Activated CD8-positive, alpha-beta memory T cell treated with anti-CD3 and anti-CD28 coated beads for 24 hours (primary cell): Measurements from ENCODE around the gene B3GLCT.

ENCODE experiments used
- DNase-seq: peaks from one replicate; pipeline ENCODE4 v3.0.0-alpha.2; 2020

The B3GLCT gene

GRCh38 chr13:31224963-31225559 lies 25.3 kb downstream of the B3GLCT start:
- no peak for DNase-seq

- DNase-seq: no peak
Observed at GRCh38 chr13:31225998-31226675, 26.4 kb downstream of the B3GLCT start.

- no peak for DNase-seq
Observed at GRCh38 chr13:31227063-31227462, 27.3 kb downstream of the B3GLCT start.

GRCh38 chr13:31227870-31228269 lies 28.1 kb downstream of the B3GLCT start:
- no peak for DNase-seq

- no peak for DNase-seq
Observed at GRCh38 chr13:31234729-31235128, 35.0 kb downstream of the B3GLCT start.

DNA sequence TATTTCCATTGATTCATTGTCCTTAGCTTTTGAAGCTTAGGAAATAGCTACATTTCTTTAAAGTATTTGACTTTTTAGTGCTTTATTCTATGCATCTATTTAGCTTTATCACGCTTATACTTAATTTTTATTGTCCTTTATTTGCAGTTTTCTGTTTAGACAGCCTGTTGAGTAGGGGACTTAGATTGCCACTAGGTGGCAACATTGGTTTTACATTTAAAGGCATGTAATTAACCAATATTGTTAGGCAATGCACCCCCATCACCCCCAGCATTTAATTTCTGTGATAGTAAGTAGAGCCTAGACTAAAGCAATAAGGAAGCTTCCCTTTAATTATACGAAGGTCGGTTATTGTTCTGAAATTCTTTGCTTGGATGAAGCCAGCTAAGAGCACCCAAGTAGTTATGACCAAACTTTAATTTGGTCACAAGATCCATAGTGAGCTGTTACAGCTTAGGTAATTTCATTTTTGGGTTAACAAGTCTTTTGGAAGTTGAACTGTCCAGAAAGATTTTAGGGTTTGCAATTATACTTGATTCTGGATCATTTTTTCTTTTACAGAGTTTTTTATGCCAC lies 36.5 kb downstream of the B3GLCT start:
- no peak for DNase-seq

DNA sequence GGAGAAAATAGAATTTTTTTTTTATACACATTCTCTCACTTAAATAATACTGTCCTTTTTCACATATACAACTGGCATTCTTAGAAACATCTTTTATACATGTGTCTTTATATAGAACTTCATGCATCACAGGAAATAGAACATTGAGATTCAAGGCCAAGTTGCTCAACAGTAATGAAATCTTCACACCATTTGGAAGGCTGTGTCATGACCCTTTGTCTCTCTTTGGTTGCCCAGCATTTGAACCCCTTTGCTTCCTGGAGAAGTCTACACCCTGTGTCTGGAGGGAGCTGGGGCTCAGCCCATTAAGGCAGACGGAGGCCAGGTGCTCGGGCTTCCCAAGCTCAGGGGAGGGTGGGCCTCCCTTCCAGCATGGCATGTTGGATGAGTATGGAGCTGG lies 41.1 kb downstream of the B3GLCT start:
- DNase-seq: no peak

DNA sequence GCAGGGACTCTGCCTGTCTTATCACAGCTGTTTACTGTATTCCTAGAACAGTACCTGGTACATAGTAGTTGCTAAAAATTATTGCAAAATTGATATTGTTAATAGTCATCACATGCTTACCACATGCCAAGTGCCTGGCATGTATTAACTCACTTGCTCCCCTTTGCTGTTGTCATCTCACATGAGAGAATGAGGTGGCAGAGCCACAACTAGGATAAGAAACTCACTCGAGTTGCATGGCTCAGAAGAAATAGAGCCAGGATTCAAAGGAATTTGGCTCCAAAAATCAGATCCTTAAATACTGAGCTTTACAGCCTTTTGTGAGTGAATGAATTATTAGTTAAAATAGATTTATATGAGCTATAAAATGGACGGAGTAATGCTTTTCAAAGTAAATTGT lies 42.6 kb downstream of the B3GLCT start:
- no peak for DNase-seq

DNA sequence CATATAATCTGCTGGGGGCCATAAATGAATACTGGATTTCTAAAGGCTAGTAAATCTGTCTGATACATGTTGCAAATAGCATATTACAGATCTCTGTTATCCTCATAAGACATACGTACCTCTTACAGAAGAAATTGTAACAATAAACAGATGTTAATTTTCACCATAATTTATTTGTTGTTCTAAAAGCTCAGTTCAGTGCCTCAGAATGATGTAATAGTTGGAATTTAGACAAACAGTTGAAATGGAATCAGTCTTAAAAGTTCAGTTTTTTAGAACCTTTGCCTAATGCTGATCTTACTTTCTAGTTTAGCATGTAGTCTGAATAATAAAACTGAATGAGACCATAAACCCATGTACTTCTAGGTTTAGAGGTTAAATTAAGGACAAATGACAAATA lies 43.1 kb downstream of the B3GLCT start:
- no peak for DNase-seq

GRCh38 chr13:31245598-31246373 lies 46.0 kb downstream of the B3GLCT start:
- no peak for DNase-seq

GRCh38 chr13:31246918-31247317 lies 47.1 kb downstream of the B3GLCT start:
- no peak for DNase-seq

GRCh38 chr13:31248361-31248760 lies 48.6 kb downstream of the B3GLCT start:
- no peak for DNase-seq

DNA sequence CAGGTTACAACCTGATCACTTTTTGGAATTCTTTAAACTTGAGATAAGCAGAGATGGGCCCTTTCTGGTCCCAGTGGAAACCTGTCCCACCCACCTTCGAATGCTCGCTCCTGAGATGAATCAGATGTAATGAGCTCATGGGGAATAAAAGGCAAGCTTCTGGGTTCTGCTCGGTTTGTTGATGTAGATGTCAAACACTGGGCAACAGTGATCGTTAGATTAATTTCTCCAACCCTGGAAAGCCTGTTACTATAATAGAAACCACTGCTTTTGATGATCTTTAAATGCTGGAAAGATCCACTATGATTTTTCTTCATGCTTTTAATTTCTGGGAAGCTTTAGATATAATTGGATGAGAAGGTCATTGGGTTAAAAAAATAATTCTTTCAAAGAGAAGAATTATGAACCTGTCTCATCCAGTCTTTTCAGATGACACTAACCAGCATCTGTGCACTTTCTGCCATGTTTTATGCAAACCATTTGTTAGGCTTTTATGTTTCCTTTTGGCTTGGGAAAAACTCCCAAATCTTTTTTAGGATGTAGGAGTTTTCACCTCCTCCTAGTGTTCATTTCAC lies 49.3 kb downstream of the B3GLCT start:
- no peak for DNase-seq

GRCh38 chr13:31250435-31250834 lies 50.7 kb downstream of the B3GLCT start:
- no peak for DNase-seq

GRCh38 chr13:31261241-31261640 lies 61.5 kb downstream of the B3GLCT start:
- no peak for DNase-seq

DNA sequence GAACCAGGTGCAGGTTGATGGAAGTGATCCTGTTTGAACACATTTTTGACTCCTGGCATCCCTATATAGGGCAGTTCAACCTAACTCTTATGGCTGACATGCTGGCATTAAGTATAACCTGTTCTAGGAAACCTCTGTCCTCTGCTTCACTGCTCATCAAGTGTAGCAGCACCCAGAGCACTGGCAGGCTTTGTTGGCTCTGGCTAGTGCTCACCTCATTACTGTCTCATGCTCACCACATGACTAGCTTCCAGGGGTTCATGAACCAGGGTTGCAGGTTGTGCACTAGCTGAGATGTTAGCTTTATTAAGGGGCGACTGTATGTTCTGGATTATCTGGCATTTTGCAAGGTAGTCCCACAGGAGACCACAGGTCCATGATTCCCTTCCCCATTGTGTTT lies 63.6 kb downstream of the B3GLCT start:
- no peak for DNase-seq

GRCh38 chr13:31264151-31264550 lies 64.4 kb downstream of the B3GLCT start:
- DNase-seq: no peak

- DNase-seq: no peak
Observed at GRCh38 chr13:31267126-31267784, 67.5 kb downstream of the B3GLCT start.

GRCh38 chr13:31274390-31274789 lies 74.6 kb downstream of the B3GLCT start:
- no peak for DNase-seq

DNA sequence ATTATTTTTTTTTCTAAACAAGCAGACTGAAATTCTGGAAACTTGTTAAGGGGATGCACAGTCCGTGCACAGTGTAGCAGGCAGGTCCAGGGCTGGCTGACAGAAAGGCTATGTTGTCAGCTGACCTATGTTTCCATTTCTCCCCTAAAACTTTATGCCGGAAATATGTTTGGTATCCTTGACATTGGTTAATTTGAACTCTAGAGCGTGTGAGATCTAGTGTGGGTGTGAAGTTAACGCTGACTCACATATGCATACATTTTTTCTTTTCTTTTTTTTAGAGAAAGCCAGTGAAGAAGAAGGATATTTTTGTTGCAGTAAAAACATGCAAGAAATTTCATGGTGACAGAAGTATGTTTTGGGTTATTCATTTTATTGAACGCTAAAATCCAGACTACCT lies 76.6 kb downstream of the B3GLCT start:
- DNase-seq: no peak

DNA sequence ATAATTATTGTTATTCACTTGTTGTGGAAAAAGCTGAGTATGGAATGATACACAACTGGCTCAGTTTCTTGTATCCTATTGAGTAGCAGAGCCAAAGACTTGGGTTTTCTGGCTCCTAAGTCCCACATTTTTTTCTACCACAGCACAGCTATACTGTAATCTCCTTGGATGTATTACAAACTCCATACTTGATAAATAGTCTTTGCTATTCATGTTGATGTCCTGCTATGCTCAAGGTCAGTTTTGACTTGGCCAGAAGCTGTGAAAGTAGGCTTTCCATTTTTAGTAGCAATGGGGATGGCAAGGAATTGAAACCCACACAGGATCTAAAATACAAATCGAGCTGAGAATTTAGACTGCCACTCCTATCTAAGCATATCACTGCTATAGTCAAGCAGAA lies 79.1 kb downstream of the B3GLCT start:
- DNase-seq: no peak

DNA sequence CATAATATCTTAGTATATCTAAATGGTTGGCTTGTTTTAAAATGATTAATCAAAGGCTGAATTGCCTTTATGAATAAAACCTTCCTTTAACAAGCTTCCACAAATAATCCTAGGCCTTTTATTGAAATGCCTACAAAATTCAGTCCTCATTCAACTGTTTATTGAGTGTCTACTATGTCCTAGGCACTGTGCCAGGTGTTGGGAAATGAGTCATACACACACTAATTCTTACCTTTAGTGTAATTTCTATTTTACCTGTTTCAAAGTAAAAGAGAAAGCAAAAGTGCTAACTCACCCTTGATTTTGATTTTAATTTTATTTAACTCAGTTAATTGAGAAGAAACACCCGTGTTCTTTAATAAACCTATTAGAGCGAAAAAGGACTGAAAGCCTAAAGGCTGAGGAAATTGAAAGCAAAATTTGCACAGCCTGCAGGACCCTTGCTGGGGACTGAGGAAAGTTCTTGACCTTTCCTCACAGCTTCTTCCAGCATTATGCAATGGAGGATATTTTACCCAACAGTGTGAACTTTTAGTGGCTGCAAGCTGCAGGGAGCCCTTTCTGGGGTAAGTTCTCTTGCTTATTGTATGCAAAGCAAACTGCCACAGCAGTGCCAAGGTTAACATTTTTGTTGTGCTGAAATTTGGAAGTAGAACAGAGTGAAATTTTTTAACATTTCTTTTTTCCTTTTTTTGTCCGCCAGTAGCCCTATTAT lies 83.1 kb downstream of the B3GLCT start:
- no peak for DNase-seq
